Subcutaneous adipose tissue (tissue), 4 donors: ENCODE results near the gene PAPPA. TPM values are rescaled to one million over a fixed set of nuclear protein-coding genes. Genes with fewer than 3 reads are reported as not detected.

Experiments
- total RNA-seq, 4 donors: library from RNA; depleted of rRNA; stranded (reverse); fragments of >200 nt; gene quantifications; one replicate each; pipeline ENCODE4 v1.1.0, GENCODE V29; 2016
- TF ChIP-seq, protein P1 (sequence below): fragments of 450-650 bp; IDR thresholded peaks from one replicate; pipeline ENCODE4 v1.5.1; 2016; ENCODE audit warnings: low read depth, mild to moderate bottlenecking, control low read depth, antibody characterized with exemption, moderate library complexity

PAPPA gene
- total RNA-seq, 4 donors from 2014 or later, result 1.3 to 3.9 (median 3.1) TPM

- TF ChIP-seq, protein P1, sequence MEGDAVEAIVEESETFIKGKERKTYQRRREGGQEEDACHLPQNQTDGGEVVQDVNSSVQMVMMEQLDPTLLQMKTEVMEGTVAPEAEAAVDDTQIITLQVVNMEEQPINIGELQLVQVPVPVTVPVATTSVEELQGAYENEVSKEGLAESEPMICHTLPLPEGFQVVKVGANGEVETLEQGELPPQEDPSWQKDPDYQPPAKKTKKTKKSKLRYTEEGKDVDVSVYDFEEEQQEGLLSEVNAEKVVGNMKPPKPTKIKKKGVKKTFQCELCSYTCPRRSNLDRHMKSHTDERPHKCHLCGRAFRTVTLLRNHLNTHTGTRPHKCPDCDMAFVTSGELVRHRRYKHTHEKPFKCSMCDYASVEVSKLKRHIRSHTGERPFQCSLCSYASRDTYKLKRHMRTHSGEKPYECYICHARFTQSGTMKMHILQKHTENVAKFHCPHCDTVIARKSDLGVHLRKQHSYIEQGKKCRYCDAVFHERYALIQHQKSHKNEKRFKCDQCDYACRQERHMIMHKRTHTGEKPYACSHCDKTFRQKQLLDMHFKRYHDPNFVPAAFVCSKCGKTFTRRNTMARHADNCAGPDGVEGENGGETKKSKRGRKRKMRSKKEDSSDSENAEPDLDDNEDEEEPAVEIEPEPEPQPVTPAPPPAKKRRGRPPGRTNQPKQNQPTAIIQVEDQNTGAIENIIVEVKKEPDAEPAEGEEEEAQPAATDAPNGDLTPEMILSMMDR, result no peak
Measured at GRCh38 chr9:116182876-116183275, 29.3 kb downstream of the PAPPA start.

GRCh38 chr9:116187570-116188170, 34.1 kb downstream of the PAPPA start:
- TF ChIP-seq, protein P1, result no peak

- TF ChIP-seq, protein P1, result no peak
Measured at GRCh38 chr9:116189683-116190082, 36.1 kb downstream of the PAPPA start.

- TF ChIP-seq, protein P1, result no peak
Measured at GRCh38 chr9:116190637-116191396, 37.2 kb downstream of the PAPPA start.

GRCh38 chr9:116191576-116192415, 38.2 kb downstream of the PAPPA start:
- TF ChIP-seq, protein P1, result no peak

DNA sequence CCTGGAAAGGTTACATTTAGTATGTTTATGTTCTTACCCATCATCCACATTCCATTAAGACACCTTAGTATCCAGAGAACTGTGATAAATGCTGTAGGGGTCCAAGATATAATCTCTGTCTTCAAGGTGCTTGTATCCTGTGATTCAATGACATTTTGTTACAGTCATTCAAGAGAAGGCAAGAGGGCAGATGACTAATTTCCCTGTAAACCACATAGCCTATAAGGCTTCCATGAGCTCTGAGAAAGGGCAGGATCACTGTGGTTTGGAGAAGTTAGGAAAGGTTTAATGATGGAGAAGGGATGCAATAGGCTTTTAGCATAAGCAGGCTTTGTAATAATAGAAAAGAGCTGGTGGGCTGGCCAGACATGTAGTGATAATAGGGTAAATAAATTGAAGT, 40.0 kb downstream of the PAPPA start:
- TF ChIP-seq, protein P1, result no peak

GRCh38 chr9:116196806-116197205, 43.2 kb downstream of the PAPPA start:
- TF ChIP-seq, protein P1, result no peak
